HEK293T (cell line): ENCODE results near the gene TSPAN17.

ENCODE experiments used
- ARNT ChIP-seq: fragments of 450-650 bp; IDR thresholded peaks from 2 replicates; pipeline ENCODE4 v1.6.1; 2017; ENCODE audit warnings: mild to moderate bottlenecking
- CTBP1 ChIP-seq: fragments of 450-650 bp; IDR thresholded peaks from 2 replicates; pipeline ENCODE4 v1.6.1; 2016; ENCODE audit warnings: borderline replicate concordance
- ELF4 ChIP-seq: fragments of 450-650 bp; IDR thresholded peaks from 2 replicates; pipeline ENCODE4 v1.6.1; 2017; ENCODE audit warnings: antibody characterized with exemption
- FOXA1 ChIP-seq: fragments of 450-650 bp; IDR thresholded peaks from 2 replicates; pipeline ENCODE4 v1.6.1; 2016; ENCODE audit warnings: mild to moderate bottlenecking
- FOXM1 ChIP-seq: fragments of 450-650 bp; IDR thresholded peaks from 2 replicates; pipeline ENCODE4 v1.6.1; 2017; ENCODE audit warnings: mild to moderate bottlenecking, borderline replicate concordance
- HDGF ChIP-seq: fragments of 450-650 bp; IDR thresholded peaks from 2 replicates; pipeline ENCODE4 v1.6.1; 2017; ENCODE audit warnings: antibody characterized with exemption, borderline replicate concordance
- L3MBTL2 ChIP-seq: fragments of 450-650 bp; conservative IDR thresholded peaks from 2 replicates; pipeline ENCODE4 v1.6.1; 2016; ENCODE audit warnings: mild to moderate bottlenecking
- NFRKB ChIP-seq: fragments of 450-650 bp; IDR thresholded peaks from 2 replicates; pipeline ENCODE4 v1.6.1; 2016; ENCODE audit warnings: mild to moderate bottlenecking, moderate library complexity
- SP1 ChIP-seq: fragments of 450-650 bp; IDR thresholded peaks from 2 replicates; pipeline ENCODE4 v1.6.1; 2017
- SUZ12 ChIP-seq: fragments of 450-650 bp; IDR thresholded peaks from 2 replicates; pipeline ENCODE4 v1.6.1; 2016; ENCODE audit warnings: mild to moderate bottlenecking
- TARDBP ChIP-seq: fragments of 450-650 bp; IDR thresholded peaks from 2 replicates; pipeline ENCODE4 v1.6.1; 2016

- TF ChIP-seq ELF4: no peak
- TF ChIP-seq FOXA1: no peak
- no peak for TF ChIP-seq SP1
- TF ChIP-seq HDGF: no peak
- TF ChIP-seq FOXM1: no peak
- TF ChIP-seq SUZ12: no peak
- TF ChIP-seq NFRKB: no peak
- no peak for TF ChIP-seq ARNT
- no peak for TF ChIP-seq L3MBTL2
- no peak for TF ChIP-seq CTBP1
- TF ChIP-seq TARDBP: no peak
These were observed 44.2 kb downstream of the TSPAN17 start for GRCh38 chr5:176691524-176691923.
